Heart left ventricle (tissue), 16 donors: ENCODE data around the gene CUX1. TPM values are rescaled to one million over a fixed set of nuclear protein-coding genes. Genes with fewer than 3 reads are reported as not detected.

Source experiments
- ATAC-seq, 4 donors: fragments of 200-7000 bp; cut with Tn5 transposase; one replicate each; pipeline ENCODE4 v1.9.1; 2020 to 2022; ENCODE audit warnings: moderate library complexity in 4 of 4, mild to moderate bottlenecking in 3 of 4, moderate number of reproducible peaks in 1 of 4
- DNase-seq, 5 donors: peaks; one replicate each; pipeline ENCODE4 v3.0.0-alpha.2; 2020
- H3K27ac ChIP-seq, 12 donors: fragments of 200-600 bp; sonication (generic) in 4 of 12; one replicate each; pipeline versions ENCODE4 v1.5.0 to v1.8.0; 2016 to 2022; ENCODE audit warnings: mild to moderate bottlenecking in 2 of 12
- H3K27me3 ChIP-seq, 9 donors: fragments of 200-600 bp; sonication (generic) in 2 of 9; one replicate each; pipeline versions ENCODE4 v1.5.1 to v1.8.0; 2016 to 2022; ENCODE audit warnings: mild to moderate bottlenecking in 3 of 9
- H3K36me3 ChIP-seq, 9 donors: fragments of 200-600 bp; sonication (generic) in 2 of 9; one replicate each; pipeline versions ENCODE4 v1.5.0 to v1.8.0; 2018 to 2022; ENCODE audit warnings: mild to moderate bottlenecking in 2 of 9
- H3K4me1 ChIP-seq, 12 donors: fragments of 200-600 bp; sonication (generic) in 4 of 12; one replicate each; pipeline versions ENCODE4 v1.5.0 to v1.8.0; 2016 to 2022; ENCODE audit warnings: mild to moderate bottlenecking in 3 of 12
- H3K4me3 ChIP-seq, 12 donors: fragments of 200-600 bp; sonication (generic) in 4 of 12; one replicate each; pipeline versions ENCODE4 v1.5.0 to v1.8.0; 2017 to 2022; ENCODE audit warnings: mild to moderate bottlenecking in 9 of 12, moderate library complexity in 4 of 12
- H3K9me3 ChIP-seq, 12 donors: fragments of 200-600 bp; sonication (generic) in 4 of 12; one replicate each; pipeline versions ENCODE4 v1.5.0 to v1.8.0; 2016 to 2022; ENCODE audit warnings: mild to moderate bottlenecking in 1 of 12
- POLR2A ChIP-seq, 2 donors: fragments of 450-650 bp; IDR thresholded peaks; one replicate each; pipeline ENCODE4 v1.6.1; 2017; ENCODE audit warnings: antibody characterized with exemption in 2 of 2, mild to moderate bottlenecking in 2 of 2, moderate library complexity in 2 of 2
- WGBS, 4 donors: extraction: QIAGEN DNeasy Blood & Tissue Kit in 2 of 4; methylation state at CpG; one replicate each; pipeline versions ENCODE4 v1.1.5 to v1.1.7; 2013 to 2018; 5-methylcytosine and 5-hydroxymethylcytosine counted together
- intact Hi-C, 10 donors: fragments of 100-400 bp; cut with DNase I; formaldehyde crosslinking; loops; one replicate each; pipeline versions ENCODE4 v1.11.1 to v1.14.2; 2022
- polyA plus RNA-seq, 2 donors: library from polyadenylated mRNA; stranded (reverse); fragments of 200-250 nt; gene quantifications; one replicate each; pipeline ENCODE4 v1.2.3, GENCODE V29; 2013
- total RNA-seq, 9 donors: library from RNA; depleted of rRNA in 2 of 9; stranded (reverse); fragments of >200 nt in 2 of 9; fragmentation: NEBNext Ultra II Directional in 3 of 9; extraction: Animal tissue kit (Norgen Biotek cat#: 25700) in 3 of 9; gene quantifications; one replicate each; pipeline versions ENCODE4 v1.1.0 to v1.2.4, GENCODE V29; 2016 to 2023
- TF ChIP-seq, protein P1 (sequence below), 12 donors: fragments of 200-600 bp; sonication (generic) in 4 of 12; IDR thresholded peaks; one replicate each; pipeline versions ENCODE4 v1.5.0 to v1.8.0; 2018 to 2022; ENCODE audit warnings: antibody characterized with exemption in 12 of 12, mild to moderate bottlenecking in 5 of 12
- donor health status: ischemic (EF 13 %, LVEDD 7.1; RV severe dilation, severe dysfunction).
- donor health status: healthy with polysubstance abuse.
- donor health status: DM: no; HTN: yes; CAD: no.
- donor health status: DM: no; HTN: no; CAD: no.
- donor health status: ischemic (EF 25% LVEDD 6.9; RV normal size, moderate dysfunction).
- donor health status: ischemic (EF 25% LVEDD 5.7; RV mildly dilated, moderate dysfunction).
- donor health status: healthy.
- donor health status: DM: yes; HTN: yes; CAD: no.
- donor health status: ischemic (EF 35%, LVEDD 5.7; RV mildly dilated, moderate dysfunction).
- donor health status: nonischemic (EF 11% LVEDD 7.7; RV severe dilation, severe dysfunction).
- donor health status: DM: yes; HTN: yes; CAD: no.
- donor health status: PGD.
- donor health status: ischemic (EF 29% LVEDD 5.4; RV normal size, mild dysfunction).
- donor health status: nonischemic (EF 23%, LVEDD 6.1; RV moderate dilation, normal function).

The CUX1 gene
- total and polyA plus RNA-seq, 11 donors: 51.9 to 173 (median 122) TPM

DNA sequence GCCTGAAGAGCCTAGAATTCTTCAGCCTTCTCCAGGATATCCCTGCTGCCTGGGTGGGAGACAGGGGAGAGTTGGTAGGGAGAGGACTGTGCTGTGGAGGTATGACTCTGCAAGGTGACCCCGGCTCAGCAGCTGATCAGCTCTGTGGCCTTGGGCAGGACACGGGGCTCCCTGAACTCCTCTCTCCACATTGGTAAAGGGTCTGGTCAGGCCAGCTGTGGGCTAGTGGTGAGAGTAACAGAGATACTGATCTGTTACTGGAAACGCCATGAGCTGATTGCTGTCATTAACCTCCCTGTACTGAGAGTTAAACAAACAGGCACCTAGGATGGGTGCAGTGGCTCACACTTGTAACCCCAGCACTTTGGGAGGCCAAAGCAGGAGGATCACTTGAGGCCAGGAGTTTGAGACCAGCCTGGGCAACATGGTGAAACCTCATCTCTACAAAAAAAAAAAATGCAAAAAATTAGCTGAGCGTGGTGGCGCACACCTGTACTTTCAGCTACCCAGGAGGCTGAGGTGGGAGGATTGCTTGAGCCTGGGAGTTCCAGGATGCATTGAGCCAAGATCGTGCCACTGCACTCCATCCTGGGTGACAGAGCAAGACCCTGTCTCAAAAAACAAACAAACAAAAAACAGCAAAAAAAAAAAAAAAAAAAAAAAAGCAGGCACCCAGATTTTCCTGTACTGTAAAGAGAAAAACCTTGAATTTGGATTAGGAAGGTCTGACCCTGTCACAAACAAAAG is 151.5 kb downstream of the CUX1 start:
- WGBS, 4 donors: 69 to 90% (median 82%) methylated on average over 6 of the region's 6 CpGs
- Histone ChIP-seq H3K27me3 (no peaks in the 10 kb centered on the region), H3K27ac (no peak overlapping the region), H3K36me3 (no peaks in the 10 kb centered on the region), H3K4me3 (no peak overlapping the region), H3K9me3 (peaks cover 0 to 2% (median 0%) of the 10 kb centered on the region in 12 donors), H3K4me1 (peaks cover 0 to 19% (median 0%) of the 10 kb centered on the region in 12 donors)
- no peak for DNase-seq
- intact Hi-C loops: no loop called here
- ATAC-seq: no peak
- no peak for TF ChIP-seq POLR2A (IDR thresholded peaks at IDR 0.05)
- TF ChIP-seq, protein P1, sequence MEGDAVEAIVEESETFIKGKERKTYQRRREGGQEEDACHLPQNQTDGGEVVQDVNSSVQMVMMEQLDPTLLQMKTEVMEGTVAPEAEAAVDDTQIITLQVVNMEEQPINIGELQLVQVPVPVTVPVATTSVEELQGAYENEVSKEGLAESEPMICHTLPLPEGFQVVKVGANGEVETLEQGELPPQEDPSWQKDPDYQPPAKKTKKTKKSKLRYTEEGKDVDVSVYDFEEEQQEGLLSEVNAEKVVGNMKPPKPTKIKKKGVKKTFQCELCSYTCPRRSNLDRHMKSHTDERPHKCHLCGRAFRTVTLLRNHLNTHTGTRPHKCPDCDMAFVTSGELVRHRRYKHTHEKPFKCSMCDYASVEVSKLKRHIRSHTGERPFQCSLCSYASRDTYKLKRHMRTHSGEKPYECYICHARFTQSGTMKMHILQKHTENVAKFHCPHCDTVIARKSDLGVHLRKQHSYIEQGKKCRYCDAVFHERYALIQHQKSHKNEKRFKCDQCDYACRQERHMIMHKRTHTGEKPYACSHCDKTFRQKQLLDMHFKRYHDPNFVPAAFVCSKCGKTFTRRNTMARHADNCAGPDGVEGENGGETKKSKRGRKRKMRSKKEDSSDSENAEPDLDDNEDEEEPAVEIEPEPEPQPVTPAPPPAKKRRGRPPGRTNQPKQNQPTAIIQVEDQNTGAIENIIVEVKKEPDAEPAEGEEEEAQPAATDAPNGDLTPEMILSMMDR (IDR thresholded peaks at IDR 0.05): no peak

DNA sequence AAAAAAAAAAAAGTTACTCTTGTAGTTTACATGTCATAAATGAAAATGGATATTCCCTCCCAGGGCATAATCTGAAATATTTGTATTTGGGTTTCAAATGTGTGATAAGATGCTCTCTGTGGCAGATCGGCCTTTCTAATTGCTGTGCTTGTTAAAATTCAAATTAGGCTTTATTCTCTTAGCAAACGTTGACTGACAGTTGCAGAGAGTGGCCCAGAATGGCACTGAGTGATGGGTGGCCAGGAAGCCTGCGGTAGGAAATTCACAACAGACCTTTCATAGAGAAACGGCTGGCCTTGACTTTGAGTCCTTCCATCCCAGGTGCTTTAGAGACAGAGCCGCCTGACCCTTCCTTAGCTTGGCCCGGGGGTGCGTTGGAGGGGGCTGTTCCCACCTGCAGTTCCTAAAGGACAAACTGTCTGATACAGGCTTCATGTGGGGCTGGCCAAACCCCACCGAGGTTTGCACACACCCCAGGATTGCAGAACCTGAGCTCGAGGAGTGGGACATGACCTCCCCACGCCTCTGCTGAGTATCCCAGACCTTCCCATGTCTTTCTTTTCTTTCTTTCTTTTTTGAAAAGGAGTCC is 152.7 kb downstream of the CUX1 start:
- intact Hi-C loops: no loop called here
- ATAC-seq: peak in 1 of 4 donors; percentile 4

DNA sequence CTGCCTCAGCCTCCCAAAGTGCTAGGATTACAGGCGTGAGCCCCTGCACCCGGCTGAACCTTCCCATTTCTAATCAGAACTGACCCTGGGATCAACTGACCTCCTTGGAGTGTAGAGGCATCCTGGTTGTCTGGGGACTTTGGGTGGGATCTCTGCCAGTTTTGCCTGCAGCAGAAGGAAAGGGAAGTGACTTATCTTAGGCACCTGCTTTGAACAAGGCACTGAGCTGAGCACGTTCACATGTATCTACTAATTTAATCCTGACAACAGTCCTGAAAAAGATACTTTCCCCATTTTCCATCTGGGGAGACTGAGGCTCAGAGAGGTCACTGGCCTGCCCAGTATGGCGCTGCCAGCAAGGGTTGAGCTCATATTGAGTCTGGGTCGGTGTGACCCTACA is 153.4 kb downstream of the CUX1 start:
- TF ChIP-seq, protein P1 (IDR thresholded peaks at IDR 0.05): no peak
- no peak for TF ChIP-seq POLR2A (IDR thresholded peaks at IDR 0.05)
- WGBS, 4 donors: 77 to 92% (median 83%) methylated on average over 5 of the region's 5 CpGs
- intact Hi-C loops: no loop called here
- ATAC-seq (no peak), DNase-seq (no peak)
- no peak overlapping the region for H3K27ac ChIP-seq
- H3K4me1 ChIP-seq: peaks cover 0 to 19% (median 0%) of the 10 kb centered on the region in 12 donors
- peaks cover 0 to 2% (median 0%) of the 10 kb centered on the region in 12 donors for H3K9me3 ChIP-seq
- H3K36me3 ChIP-seq: no peaks in the 10 kb centered on the region
- no peaks in the 10 kb centered on the region for H3K27me3 ChIP-seq
- H3K4me3 ChIP-seq: no peak overlapping the region

More for the DNA sequence above, 152.7 kb downstream of the CUX1 start:
- 75 to 81% (median 78%) methylated on average over 10 of the region's 10 CpGs for WGBS, 4 donors
- Histone ChIP-seq H3K36me3 (no peaks in the 10 kb centered on the region), H3K4me1 (peaks cover 0 to 19% (median 0%) of the 10 kb centered on the region in 12 donors), H3K27ac (no peak overlapping the region), H3K4me3 (no peak overlapping the region), H3K9me3 (peaks cover 0 to 2% (median 0%) of the 10 kb centered on the region in 12 donors), H3K27me3 (no peaks in the 10 kb centered on the region)
- no peak for DNase-seq
- no peak for TF ChIP-seq POLR2A (IDR thresholded peaks at IDR 0.05)
- TF ChIP-seq, protein P1 (IDR thresholded peaks at IDR 0.05): no peak

DNA sequence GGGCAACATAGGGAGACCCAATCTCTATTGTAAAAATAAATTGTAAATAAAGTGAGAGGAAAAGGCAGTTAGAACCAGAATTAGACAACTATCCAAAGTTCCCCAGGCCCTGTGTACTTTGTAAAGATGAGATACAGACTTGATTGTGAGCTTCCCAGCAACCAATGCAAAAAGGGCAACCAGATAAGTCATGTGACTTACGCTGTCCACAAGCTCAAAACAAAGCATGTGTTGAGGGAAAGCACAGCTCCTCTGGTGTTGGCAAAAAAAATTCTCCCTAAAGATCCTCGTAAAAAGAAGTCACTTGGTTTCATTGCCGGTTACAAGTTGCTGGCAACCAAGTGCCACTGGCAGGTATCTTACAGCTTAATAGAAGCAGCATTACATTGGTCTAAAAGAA is 154.0 kb downstream of the CUX1 start:
- intact Hi-C loops: no loop called here
- peaks cover 0 to 2% (median 0%) of the 10 kb centered on the region in 12 donors for H3K9me3 ChIP-seq
- TF ChIP-seq POLR2A (IDR thresholded peaks at IDR 0.05): no peak
- TF ChIP-seq, protein P1 (IDR thresholded peaks at IDR 0.05): no peak
- no peaks in the 10 kb centered on the region for H3K27me3 ChIP-seq
- 94 to 98% (median 97%) methylated on average over 3 of the region's 3 CpGs for WGBS, 4 donors
- no peak overlapping the region for H3K4me3 ChIP-seq
- peaks cover 0 to 19% (median 0%) of the 10 kb centered on the region in 12 donors for H3K4me1 ChIP-seq
- H3K27ac ChIP-seq: no peak overlapping the region
- ATAC-seq: no peak
- no peak for DNase-seq
- no peaks in the 10 kb centered on the region for H3K36me3 ChIP-seq
